ENCODE measurements around the gene CC2D1B.

GRCh38 chr1:52323731-52324130 is 42.3 kb downstream of the CC2D1B start:
- TF ChIP-seq GATA2 (IDR thresholded peaks at IDR 0.05; ENCODE audit: low read depth, low read length), result no peak
- TF ChIP-seq GATA3 (IDR thresholded peaks at IDR 0.05; ENCODE audit: low read depth, low read length), result no peak
